ENCODE data around the gene DOCK3. TPM values are rescaled to one million over a fixed set of nuclear protein-coding genes. Genes with fewer than 3 reads are reported as not detected.

DOCK3 gene
- total RNA-seq, 1 experiment from 2014 or later, result 8.3 TPM

DNA sequence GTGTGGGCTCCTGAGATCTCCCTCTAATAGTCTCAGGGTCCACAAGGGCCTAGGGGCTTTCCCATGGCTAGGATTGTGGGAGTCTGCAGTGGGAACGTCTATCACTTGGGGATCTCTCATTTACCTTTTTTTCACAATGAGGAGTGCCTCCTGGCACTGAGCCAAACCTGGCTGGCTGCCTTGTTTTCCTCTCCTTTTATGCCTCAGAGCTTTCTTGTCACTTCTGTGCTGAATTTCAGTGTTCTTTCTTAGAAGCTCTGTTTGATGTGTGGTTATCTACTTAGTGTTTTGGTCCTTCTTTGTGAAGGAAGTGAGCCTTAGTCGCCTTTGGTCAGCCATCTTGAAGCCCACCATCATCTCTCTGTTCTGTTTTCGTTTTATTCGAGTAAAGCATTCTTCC, 33.9 kb downstream of the DOCK3 start:
- Histone ChIP-seq H2BK20ac (ENCODE audit: low read depth, low read length, poor library complexity, severe bottlenecking) (no peak overlapping the region), H2BK120ac (ENCODE audit: low read depth, low read length, poor library complexity, severe bottlenecking) (no peak overlapping the region), H4K91ac (ENCODE audit: insufficient read length, low read depth, low read length) (no peak overlapping the region), H3K27ac (ENCODE audit: insufficient read length, low read depth, low read length) (no peak overlapping the region), H4K5ac (ENCODE audit: insufficient read length, low read depth, low read length) (no peak overlapping the region), H3K4me1 (ENCODE audit: insufficient read depth, low read length) (peaks cover 3% of the 10 kb centered on the region; the same call in 1 of the 2 replicates), H3K56ac (ENCODE audit: insufficient read length, low read depth, low read length) (no peak overlapping the region), H3K79me1 (ENCODE audit: insufficient read depth, low read depth, low read length, poor library complexity, severe bottlenecking) (no peaks in the 10 kb centered on the region), H2AK5ac (ENCODE audit: insufficient read length, low read length) (no peak overlapping the region), H3T11ph (ENCODE audit: low read length) (no peak overlapping the region), H3K4ac (ENCODE audit: low read depth, low read length) (no peak overlapping the region), H3K79me2 (ENCODE audit: insufficient read depth, low read length) (peaks cover 9% of the 10 kb centered on the region; the same call in 1 of the 2 replicates), H2BK12ac (ENCODE audit: insufficient read length, low read depth, low read length) (no peak overlapping the region), H2BK15ac (ENCODE audit: low read depth, low read length) (no peak overlapping the region), H3K27me3 (ENCODE audit: insufficient read depth, low read length) (no peaks in the 10 kb centered on the region), H3K9ac (ENCODE audit: extremely low read depth, insufficient read length, low read length) (no peak overlapping the region), H3K23me2 (ENCODE audit: insufficient read length, low read depth, low read length, poor library complexity, severe bottlenecking) (no peaks in the 10 kb centered on the region), H3K23ac (ENCODE audit: insufficient read length, low read depth, low read length) (no peak overlapping the region), H2AFZ (ENCODE audit: low read length) (no peak overlapping the region), H3K9me3 (ENCODE audit: control insufficient read depth, low read depth, low read length) (no peaks in the 10 kb centered on the region), H3K14ac (ENCODE audit: insufficient read depth, low read length) (no peak overlapping the region), H3K4me2 (ENCODE audit: insufficient read depth, insufficient read length, low read length) (no peak overlapping the region), H3K18ac (ENCODE audit: insufficient read length, low read depth, low read length) (no peak overlapping the region), H2BK5ac (ENCODE audit: insufficient read length, low read length) (no peak overlapping the region), H4K20me1 (ENCODE audit: control insufficient read depth, insufficient read depth, insufficient read length) (no peaks in the 10 kb centered on the region), H4K8ac (replicated peaks; ENCODE audit: insufficient read length, low read depth, low read length) (no peak overlapping the region)
- Mint-ChIP-seq H3K9me3 (no peaks in the 10 kb centered on the region; a peak in 1 of 5 replicates), H3K4me3 (no peak overlapping the region), H3K36me3 (ENCODE audit: insufficient read depth in 1 of 3, low read depth in 3 of 3) (peaks cover 0 to 9% (median 0%) of the 10 kb centered on the region in 3 experiments; a peak in 3 of 7 replicates), H3K27me3 (ENCODE audit: low read depth) (no peaks in the 10 kb centered on the region), H3K4me1 (peaks cover 13 to 17% of the 10 kb centered on the region in 2 experiments), H3K27ac (peak overlapping the region in 1 of 3 experiments; percentile 66; a peak in 2 of 7 replicates)
- TF ChIP-seq, protein P1, sequence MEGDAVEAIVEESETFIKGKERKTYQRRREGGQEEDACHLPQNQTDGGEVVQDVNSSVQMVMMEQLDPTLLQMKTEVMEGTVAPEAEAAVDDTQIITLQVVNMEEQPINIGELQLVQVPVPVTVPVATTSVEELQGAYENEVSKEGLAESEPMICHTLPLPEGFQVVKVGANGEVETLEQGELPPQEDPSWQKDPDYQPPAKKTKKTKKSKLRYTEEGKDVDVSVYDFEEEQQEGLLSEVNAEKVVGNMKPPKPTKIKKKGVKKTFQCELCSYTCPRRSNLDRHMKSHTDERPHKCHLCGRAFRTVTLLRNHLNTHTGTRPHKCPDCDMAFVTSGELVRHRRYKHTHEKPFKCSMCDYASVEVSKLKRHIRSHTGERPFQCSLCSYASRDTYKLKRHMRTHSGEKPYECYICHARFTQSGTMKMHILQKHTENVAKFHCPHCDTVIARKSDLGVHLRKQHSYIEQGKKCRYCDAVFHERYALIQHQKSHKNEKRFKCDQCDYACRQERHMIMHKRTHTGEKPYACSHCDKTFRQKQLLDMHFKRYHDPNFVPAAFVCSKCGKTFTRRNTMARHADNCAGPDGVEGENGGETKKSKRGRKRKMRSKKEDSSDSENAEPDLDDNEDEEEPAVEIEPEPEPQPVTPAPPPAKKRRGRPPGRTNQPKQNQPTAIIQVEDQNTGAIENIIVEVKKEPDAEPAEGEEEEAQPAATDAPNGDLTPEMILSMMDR (conservative IDR thresholded peaks at IDR 0.05), result no peak
- no peak for DNase-seq
- WGBS (ENCODE audit: extremely low coverage, insufficient read length, low lambda C conversion rate), result no CpG with 5 or more reads among the region's 4 CpGs

All from H9 (cell line).